Activated naive CD8-positive, alpha-beta T cell treated with anti-CD3 and anti-CD28 coated beads for 36 hours (primary cell): Measurements from ENCODE around the gene OPCML. TPM values are rescaled to one million over a fixed set of nuclear protein-coding genes. Genes with fewer than 3 reads are reported as not detected.

Source experiments
- DNase-seq: peaks from one replicate; pipeline ENCODE4 v3.0.0; 2021
- H3K27ac Mint-ChIP-seq: one replicate; pipeline ENCODE4 v1.8.0; 2022; ENCODE audit warnings: mild to moderate bottlenecking, moderate library complexity, mixed read lengths
- H3K27me3 Mint-ChIP-seq: one replicate; pipeline ENCODE4 v1.8.0; 2022; ENCODE audit warnings: mild to moderate bottlenecking, mixed read lengths
- H3K36me3 Mint-ChIP-seq: one replicate; pipeline ENCODE4 v1.8.0; 2021; ENCODE audit warnings: mild to moderate bottlenecking, mixed read lengths
- H3K4me1 Mint-ChIP-seq: one replicate; pipeline ENCODE4 v1.8.0; 2021; ENCODE audit warnings: mixed read lengths
- H3K4me3 Mint-ChIP-seq: one replicate; pipeline ENCODE4 v1.8.0; 2022; ENCODE audit warnings: mild to moderate bottlenecking, moderate library complexity, mixed read lengths
- H3K9me3 Mint-ChIP-seq: one replicate; pipeline ENCODE4 v1.8.0; 2022; ENCODE audit warnings: mixed read lengths
- total RNA-seq, 2 experiments: library from RNA; stranded (reverse); gene quantifications; one replicate each; pipeline ENCODE4 v1.2.3, GENCODE V29; 2021

Gene OPCML
- total RNA-seq, 2 experiments from 2014 or later: not detected

GRCh38 chr11:133070791-133071190, 461.5 kb downstream of the OPCML start:
- H3K36me3 Mint-ChIP-seq: no peaks in the 10 kb centered on the region
- no peak overlapping the region for H3K27ac Mint-ChIP-seq
- peaks cover 29% of the 10 kb centered on the region for H3K27me3 Mint-ChIP-seq
- no peak for DNase-seq
- no peaks in the 10 kb centered on the region for H3K9me3 Mint-ChIP-seq
- no peak overlapping the region for H3K4me3 Mint-ChIP-seq
- H3K4me1 Mint-ChIP-seq: no peaks in the 10 kb centered on the region

GRCh38 chr11:133070021-133070713, 462.1 kb downstream of the OPCML start:
- DNase-seq: no peak
- no peaks in the 10 kb centered on the region for H3K4me1 Mint-ChIP-seq
- H3K27me3 Mint-ChIP-seq: peaks cover 34% of the 10 kb centered on the region
- no peak overlapping the region for H3K27ac Mint-ChIP-seq
- H3K36me3 Mint-ChIP-seq: no peaks in the 10 kb centered on the region
- no peak overlapping the region for H3K4me3 Mint-ChIP-seq
- no peaks in the 10 kb centered on the region for H3K9me3 Mint-ChIP-seq

GRCh38 chr11:133065847-133066485, 466.3 kb downstream of the OPCML start:
- no peaks in the 10 kb centered on the region for H3K4me1 Mint-ChIP-seq
- DNase-seq: no peak
- H3K9me3 Mint-ChIP-seq: no peaks in the 10 kb centered on the region
- peaks cover 59% of the 10 kb centered on the region for H3K27me3 Mint-ChIP-seq
- H3K36me3 Mint-ChIP-seq: no peaks in the 10 kb centered on the region
- H3K4me3 Mint-ChIP-seq: no peak overlapping the region
- H3K27ac Mint-ChIP-seq: no peak overlapping the region

- Mint-ChIP-seq H3K27ac (no peak overlapping the region), H3K27me3 (peaks cover 53% of the 10 kb centered on the region), H3K4me1 (no peaks in the 10 kb centered on the region), H3K9me3 (no peaks in the 10 kb centered on the region), H3K36me3 (no peaks in the 10 kb centered on the region), H3K4me3 (no peak overlapping the region)
- no peak for DNase-seq
Observed at GRCh38 chr11:133064961-133065360, 467.3 kb downstream of the OPCML start.

- H3K4me1 Mint-ChIP-seq: no peaks in the 10 kb centered on the region
- H3K27ac Mint-ChIP-seq: no peak overlapping the region
- no peak overlapping the region for H3K4me3 Mint-ChIP-seq
- peaks cover 49% of the 10 kb centered on the region for H3K27me3 Mint-ChIP-seq
- no peaks in the 10 kb centered on the region for H3K36me3 Mint-ChIP-seq
- DNase-seq: peak; percentile 17
- no peaks in the 10 kb centered on the region for H3K9me3 Mint-ChIP-seq
Observed at GRCh38 chr11:133064152-133064877, 468.0 kb downstream of the OPCML start.

GRCh38 chr11:133058501-133058900, 473.8 kb downstream of the OPCML start:
- DNase-seq: no peak
- peaks cover 16% of the 10 kb centered on the region for H3K27me3 Mint-ChIP-seq
- no peaks in the 10 kb centered on the region for H3K9me3 Mint-ChIP-seq
- H3K27ac Mint-ChIP-seq: no peak overlapping the region
- no peaks in the 10 kb centered on the region for H3K4me1 Mint-ChIP-seq
- no peaks in the 10 kb centered on the region for H3K36me3 Mint-ChIP-seq
- no peak overlapping the region for H3K4me3 Mint-ChIP-seq

- no peak overlapping the region for H3K27ac Mint-ChIP-seq
- H3K9me3 Mint-ChIP-seq: no peaks in the 10 kb centered on the region
- H3K4me3 Mint-ChIP-seq: no peak overlapping the region
- H3K27me3 Mint-ChIP-seq: peaks cover 7% of the 10 kb centered on the region
- no peak for DNase-seq
- no peaks in the 10 kb centered on the region for H3K36me3 Mint-ChIP-seq
- H3K4me1 Mint-ChIP-seq: no peaks in the 10 kb centered on the region
Observed at GRCh38 chr11:133053124-133053776, 479.1 kb downstream of the OPCML start.

GRCh38 chr11:133052537-133052936, 479.8 kb downstream of the OPCML start:
- DNase-seq: no peak
- peaks cover 12% of the 10 kb centered on the region for H3K27me3 Mint-ChIP-seq
- H3K4me1 Mint-ChIP-seq: no peaks in the 10 kb centered on the region
- H3K9me3 Mint-ChIP-seq: no peaks in the 10 kb centered on the region
- no peak overlapping the region for H3K4me3 Mint-ChIP-seq
- H3K36me3 Mint-ChIP-seq: no peaks in the 10 kb centered on the region
- no peak overlapping the region for H3K27ac Mint-ChIP-seq

GRCh38 chr11:133049244-133050019, 482.9 kb downstream of the OPCML start:
- Mint-ChIP-seq H3K36me3 (no peaks in the 10 kb centered on the region), H3K27ac (no peak overlapping the region), H3K4me1 (no peaks in the 10 kb centered on the region), H3K4me3 (no peak overlapping the region), H3K9me3 (no peaks in the 10 kb centered on the region), H3K27me3 (peaks cover 12% of the 10 kb centered on the region)
- DNase-seq: no peak

GRCh38 chr11:133048270-133048669, 484.0 kb downstream of the OPCML start:
- Mint-ChIP-seq H3K36me3 (no peaks in the 10 kb centered on the region), H3K4me3 (no peak overlapping the region), H3K4me1 (no peaks in the 10 kb centered on the region), H3K9me3 (no peaks in the 10 kb centered on the region), H3K27ac (no peak overlapping the region), H3K27me3 (peaks cover 12% of the 10 kb centered on the region)
- DNase-seq: no peak

GRCh38 chr11:133047771-133048115, 484.6 kb downstream of the OPCML start:
- no peak for DNase-seq
- Mint-ChIP-seq H3K36me3 (no peaks in the 10 kb centered on the region), H3K27ac (no peak overlapping the region), H3K4me1 (no peaks in the 10 kb centered on the region), H3K4me3 (no peak overlapping the region), H3K9me3 (no peaks in the 10 kb centered on the region), H3K27me3 (peaks cover 12% of the 10 kb centered on the region)

- no peaks in the 10 kb centered on the region for H3K9me3 Mint-ChIP-seq
- no peak overlapping the region for H3K4me3 Mint-ChIP-seq
- DNase-seq: no peak
Observed at GRCh38 chr11:133047036-133047770, 485.1 kb downstream of the OPCML start.

GRCh38 chr11:133046252-133046651, 486.0 kb downstream of the OPCML start:
- Mint-ChIP-seq H3K27ac (no peak overlapping the region), H3K4me3 (no peak overlapping the region), H3K9me3 (no peaks in the 10 kb centered on the region), H3K27me3 (peaks cover 12% of the 10 kb centered on the region), H3K36me3 (no peaks in the 10 kb centered on the region), H3K4me1 (no peaks in the 10 kb centered on the region)
- DNase-seq: no peak

More at GRCh38 chr11:133047036-133047770, 485.1 kb downstream of the OPCML start:
- H3K36me3 Mint-ChIP-seq: no peaks in the 10 kb centered on the region
- H3K4me1 Mint-ChIP-seq: no peaks in the 10 kb centered on the region
- no peak overlapping the region for H3K27ac Mint-ChIP-seq
- H3K27me3 Mint-ChIP-seq: peaks cover 12% of the 10 kb centered on the region
